Nasal cavity respiratory epithelium epithelial cell of viscerocranial mucosa (primary cell): ENCODE results near the gene TRAPPC2L. TPM values are rescaled to one million over a fixed set of nuclear protein-coding genes. Genes with fewer than 3 reads are reported as not detected.

Experiments
- total RNA-seq: library from RNA; depleted of rRNA; stranded (reverse); fragments of >200 nt; gene quantifications from 2 replicates; pipeline ENCODE4 v1.2.3, GENCODE V29; 2014

The TRAPPC2L gene
- 31.3 and 45.5 TPM in 2 replicates for total RNA-seq

DNA sequence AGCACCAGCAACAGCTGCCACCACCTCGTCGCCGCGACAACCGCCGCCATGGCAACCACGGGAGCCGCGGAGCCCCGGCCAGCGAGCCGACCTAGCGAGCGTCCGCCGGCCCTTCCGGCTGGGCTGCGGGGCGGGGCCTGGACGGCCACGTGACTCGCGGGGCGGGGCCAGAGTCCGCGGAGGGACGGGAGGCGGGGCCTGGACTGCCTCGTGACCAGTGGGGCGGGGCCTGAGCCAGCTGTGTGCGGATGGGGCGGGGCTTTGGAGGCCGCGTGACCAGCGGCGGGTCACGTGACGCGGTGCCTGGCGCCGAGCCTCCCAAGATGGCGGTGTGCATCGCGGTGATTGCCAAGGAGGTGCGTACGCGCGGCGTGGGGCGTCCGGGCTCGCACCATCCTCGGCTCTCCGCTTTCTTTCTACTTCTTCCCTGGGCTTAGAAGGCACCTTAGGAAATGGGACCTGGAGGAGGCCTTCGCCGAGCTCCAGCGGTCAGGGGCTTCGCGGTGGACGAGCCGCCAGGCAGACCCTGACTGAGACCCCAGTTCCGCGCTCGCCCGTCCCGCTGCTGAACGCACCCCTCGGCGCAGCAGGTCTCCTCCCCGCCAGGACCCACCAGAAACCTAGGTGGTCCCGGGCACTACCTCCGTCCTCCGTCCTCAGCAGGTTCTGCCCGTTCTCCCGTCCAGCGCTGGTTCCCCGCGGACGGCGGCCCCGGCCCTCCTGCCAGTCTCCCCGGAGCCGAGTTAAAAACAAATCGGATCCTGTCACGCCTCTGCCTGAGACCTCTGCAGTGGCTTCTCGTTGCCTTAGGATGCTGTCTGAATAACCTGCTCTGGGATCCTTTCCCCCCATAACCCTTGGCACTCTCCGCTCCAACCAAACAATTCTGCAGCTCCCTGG, at the start of gene TRAPPC2L, which contains the start of gene GALNS:
TRAPPC2L (plus strand) TSS at position 300 of the 900 bp plus-strand sequence; CDS start at position 324, 24 bp downstream.
GALNS (minus strand) TSS at position 120 of the 900 bp plus-strand sequence; CDS start at position 50, 70 bp downstream.

DNA sequence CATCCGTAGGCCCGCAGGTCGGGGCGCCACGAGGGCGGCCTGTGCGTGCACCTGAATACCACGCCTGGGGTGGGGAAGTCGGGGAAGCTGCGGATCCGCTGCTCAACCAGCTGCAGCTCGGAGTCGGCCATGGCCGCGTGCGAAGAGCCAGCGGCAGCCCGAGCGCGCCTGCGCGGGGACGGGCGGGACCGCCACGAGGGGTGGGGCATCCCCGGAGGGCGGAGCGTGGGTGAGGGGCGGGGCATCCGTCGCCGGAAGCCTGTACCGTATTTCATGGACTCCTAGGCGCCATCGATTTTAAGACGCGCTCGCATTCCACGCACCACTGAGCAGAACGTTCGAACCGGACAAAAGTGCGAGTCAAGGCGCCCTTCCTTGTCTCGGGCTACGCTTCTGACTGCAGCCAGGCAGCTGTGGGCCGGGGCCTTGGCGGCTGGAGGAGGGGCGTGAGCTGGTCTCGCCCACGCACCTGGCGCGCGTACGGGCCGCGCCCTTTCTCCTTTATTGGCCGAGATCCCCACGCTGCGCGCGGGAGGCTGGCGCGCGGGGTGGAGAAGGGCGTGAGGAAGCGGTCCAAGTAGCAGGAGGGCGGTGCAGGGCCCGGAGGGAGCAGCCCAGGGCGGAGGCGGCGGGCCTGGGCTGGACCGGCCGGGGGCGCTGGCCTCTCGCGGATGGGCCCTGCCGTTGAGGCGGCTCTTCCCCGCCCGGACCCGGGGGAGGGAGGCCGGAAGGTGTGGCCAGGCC, 45.0 kb upstream of the TRAPPC2L start, which contains the start of gene APRT:
APRT (minus strand) TSS at position 160 of the 744 bp plus-strand sequence; CDS start at position 131, 29 bp downstream.

DNA sequence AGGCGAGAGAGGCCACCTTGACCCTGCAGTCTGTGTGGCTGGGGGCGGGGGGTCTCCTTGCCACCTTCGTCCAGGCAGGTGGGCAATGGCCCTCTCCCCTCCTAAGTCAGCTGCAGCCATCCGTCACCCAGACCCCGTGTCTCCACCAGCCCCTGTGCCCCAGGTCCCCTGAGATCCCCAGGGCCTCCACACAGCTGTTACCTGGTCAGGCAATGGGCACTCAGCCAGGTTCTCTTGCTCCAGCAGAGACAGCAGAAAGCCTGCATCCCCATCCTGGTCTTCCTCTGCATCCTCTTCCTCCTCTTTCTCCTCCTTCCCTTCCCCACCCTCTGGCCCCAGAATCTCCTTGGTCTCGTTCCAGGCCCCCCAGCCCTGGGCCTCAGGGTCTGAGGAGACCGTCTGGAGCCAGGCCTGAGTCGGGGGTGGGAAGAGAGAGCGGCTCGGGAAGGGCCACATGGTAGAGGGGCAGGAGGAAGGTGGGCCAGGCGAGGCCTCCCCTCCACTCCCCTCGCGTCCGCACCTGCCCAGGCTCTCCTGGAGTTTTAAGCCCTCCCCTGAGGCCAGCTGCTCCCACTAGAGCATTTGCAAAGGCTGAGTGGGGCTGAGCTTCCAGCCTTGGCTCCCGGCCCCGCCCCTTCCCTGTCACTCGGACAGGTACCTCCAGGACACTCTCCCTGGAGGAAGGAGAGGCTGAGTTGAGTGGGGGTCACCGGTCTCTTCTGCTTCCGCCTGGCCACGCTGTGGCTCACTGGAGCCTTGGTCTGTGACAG, 9.4 kb downstream of the TRAPPC2L start, which contains the start of gene PABPN1L:
PABPN1L (minus strand) TSS at position 510 of the 770 bp plus-strand sequence; CDS start at position 456, 54 bp downstream.

Other genes starting within 250 kb of the TRAPPC2L start
- gene IL17C, start 218.6 kb upstream of the TRAPPC2L start, total RNA-seq, result not detected in 2 replicates
- 68.4 and 105 TPM in 2 replicates for gene CYBA, start 206.1 kb upstream of the TRAPPC2L start, total RNA-seq
- gene MVD, start 194.0 kb upstream of the TRAPPC2L start, total RNA-seq, result 40.2 and 42.0 TPM in 2 replicates
- gene SNAI3, start 170.6 kb upstream of the TRAPPC2L start, total RNA-seq, result under 0.01 TPM in 1 of 2 replicates, not detected in the other
- 7.0 and 9.6 TPM in 2 replicates for gene RNF166, start 150.7 kb upstream of the TRAPPC2L start, total RNA-seq
- gene CTU2, start 150.6 kb upstream of the TRAPPC2L start, total RNA-seq, result 13.2 and 24.9 TPM in 2 replicates
- gene PIEZO1, start 71.9 kb upstream of the TRAPPC2L start, total RNA-seq, result 120 and 405 TPM in 2 replicates
- 0.14 and 1.0 TPM in 2 replicates for gene CDT1, start 53.3 kb upstream of the TRAPPC2L start, total RNA-seq
- 82.0 and 82.1 TPM in 2 replicates for gene APRT, start 45.2 kb upstream of the TRAPPC2L start, total RNA-seq
- gene GALNS, start 180 bp upstream of the TRAPPC2L start, total RNA-seq, result 16.4 and 45.8 TPM in 2 replicates
- gene PABPN1L, start 9.5 kb downstream of the TRAPPC2L start, total RNA-seq, result not detected in 2 replicates
- gene CBFA2T3, start 120.1 kb downstream of the TRAPPC2L start, total RNA-seq, result under 0.01 and 1.1 TPM in 2 replicates
- 22.3 and 24.9 TPM in 2 replicates for gene ACSF3, start 236.7 kb downstream of the TRAPPC2L start, total RNA-seq